ENCODE measurements around the gene MAJIN. TPM values are rescaled to one million over a fixed set of nuclear protein-coding genes. Genes with fewer than 3 reads are reported as not detected.
A peak's percentile ranks its signal among the peaks of the same experiment; 100 is the strongest.

MAJIN gene
- total RNA-seq, 2 donors from 2014 or later: not detected

DNA sequence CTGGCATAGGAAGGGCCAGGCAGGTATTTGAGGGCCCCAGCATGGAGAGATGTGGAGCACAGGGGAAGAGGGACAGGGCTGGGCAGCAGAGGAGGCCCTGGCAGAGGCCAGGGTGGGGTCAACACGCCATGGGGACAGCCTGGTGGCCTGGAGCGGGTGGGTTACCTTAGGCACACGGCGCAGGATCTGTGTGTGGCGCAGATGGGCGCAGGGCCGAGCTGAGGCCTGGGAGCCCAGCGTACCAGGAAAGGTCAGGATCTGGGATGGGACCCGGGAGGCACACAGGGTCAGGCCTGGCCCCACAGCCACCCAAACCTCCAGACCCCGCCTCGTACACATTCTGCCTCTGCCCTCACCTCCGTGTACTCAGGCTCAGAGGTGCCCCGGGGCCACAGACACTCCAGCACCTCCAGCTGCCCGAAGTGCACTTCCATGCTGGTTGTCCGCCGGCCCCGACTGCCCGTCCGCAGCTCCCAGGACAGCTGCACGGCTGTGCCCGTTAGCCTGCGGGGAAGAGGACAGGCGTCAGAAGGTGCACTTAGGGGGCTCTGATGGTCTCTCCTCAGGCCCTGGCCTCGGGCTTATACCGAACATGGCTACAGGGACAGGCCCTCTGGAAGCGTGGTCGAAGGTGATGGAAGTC is 61.3 kb downstream of the MAJIN start:
- DNase-seq (no peak), ATAC-seq (no peak)
- no peaks in the 10 kb centered on the region for H3K9me3 ChIP-seq (ENCODE audit: control insufficient read depth, low read length, poor library complexity, severe bottlenecking)
- peaks cover 9% of the 10 kb centered on the region for H3K36me3 Mint-ChIP-seq (ENCODE audit: low read depth)
- peaks cover 4% of the 10 kb centered on the region for H3K4me1 Mint-ChIP-seq
- peak overlapping the region; percentile 59 for H3K4me3 Mint-ChIP-seq
- no peak overlapping the region for H3K27ac Mint-ChIP-seq
- H3K27me3 Mint-ChIP-seq: no peaks in the 10 kb centered on the region

- ATAC-seq (no peak), DNase-seq (no peak)
- peaks cover 4% of the 10 kb centered on the region for H3K4me1 Mint-ChIP-seq
- no peak overlapping the region for H3K27ac Mint-ChIP-seq
- peaks cover 9% of the 10 kb centered on the region for H3K36me3 Mint-ChIP-seq (ENCODE audit: low read depth)
- peak overlapping the region; percentile 59 for H3K4me3 Mint-ChIP-seq
- H3K27me3 Mint-ChIP-seq: no peaks in the 10 kb centered on the region
- H3K9me3 ChIP-seq (ENCODE audit: control insufficient read depth, low read length, poor library complexity, severe bottlenecking): no peaks in the 10 kb centered on the region
These were observed 62.1 kb downstream of the MAJIN start for GRCh38 chr11:64909653-64910343.

GRCh38 chr11:64908766-64909165 is 63.1 kb downstream of the MAJIN start:
- peaks cover 9% of the 10 kb centered on the region for H3K36me3 Mint-ChIP-seq (ENCODE audit: low read depth)
- H3K4me1 Mint-ChIP-seq: peaks cover 2% of the 10 kb centered on the region
- DNase-seq (no peak), ATAC-seq (no peak)
- H3K27me3 Mint-ChIP-seq: no peaks in the 10 kb centered on the region
- no peak overlapping the region for H3K27ac Mint-ChIP-seq
- H3K9me3 ChIP-seq (ENCODE audit: control insufficient read depth, low read length, poor library complexity, severe bottlenecking): no peaks in the 10 kb centered on the region
- H3K4me3 Mint-ChIP-seq: no peak overlapping the region

- Mint-ChIP-seq H3K27me3 (no peaks in the 10 kb centered on the region), H3K4me1 (peaks cover 6% of the 10 kb centered on the region), H3K27ac (no peak overlapping the region), H3K36me3 (ENCODE audit: low read depth) (peaks cover 4% of the 10 kb centered on the region), H3K4me3 (no peak overlapping the region)
- no peak for ATAC-seq
- H3K9me3 ChIP-seq (ENCODE audit: control insufficient read depth, low read length, poor library complexity, severe bottlenecking): no peaks in the 10 kb centered on the region
- no peak for DNase-seq
These were observed 65.6 kb downstream of the MAJIN start for GRCh38 chr11:64906314-64906635.

- Mint-ChIP-seq H3K4me1 (peaks cover 6% of the 10 kb centered on the region), H3K4me3 (no peak overlapping the region), H3K36me3 (ENCODE audit: low read depth) (peaks cover 4% of the 10 kb centered on the region), H3K27me3 (no peaks in the 10 kb centered on the region), H3K27ac (no peak overlapping the region)
- H3K9me3 ChIP-seq (ENCODE audit: control insufficient read depth, low read length, poor library complexity, severe bottlenecking): no peaks in the 10 kb centered on the region
- ATAC-seq: no peak
- DNase-seq: no peak
These were observed 66.2 kb downstream of the MAJIN start for GRCh38 chr11:64905516-64906313.

DNA sequence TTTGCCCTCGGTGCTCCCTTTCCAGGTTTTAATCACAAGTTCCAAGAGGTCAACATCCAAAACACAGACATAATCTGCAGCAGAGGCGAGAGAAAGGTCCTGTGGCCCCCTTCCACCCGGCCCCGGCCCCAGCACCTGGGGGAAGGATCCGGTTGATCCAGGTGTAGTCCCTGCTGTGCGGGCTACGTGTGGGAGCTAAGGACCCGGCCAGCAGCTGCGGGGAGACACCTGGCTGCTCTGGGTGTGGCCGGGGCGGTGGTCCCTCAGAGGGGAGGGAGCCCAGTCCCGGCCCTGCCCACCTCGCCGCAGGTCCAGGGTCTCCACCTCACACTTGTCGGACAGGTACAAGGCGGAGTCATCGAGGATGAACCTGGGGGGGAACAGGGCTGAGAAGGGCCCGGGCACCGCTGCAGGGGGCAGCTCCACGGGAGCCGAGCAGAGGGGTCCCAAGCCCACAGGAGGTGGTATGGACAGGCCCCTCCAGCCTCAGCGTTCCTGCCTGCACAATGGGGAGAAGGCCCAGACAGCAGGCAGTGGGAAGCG is 68.5 kb downstream of the MAJIN start:
- DNase-seq (no peak), ATAC-seq (no peak)
- H3K4me1 Mint-ChIP-seq: peaks cover 20% of the 10 kb centered on the region
- H3K36me3 Mint-ChIP-seq (ENCODE audit: low read depth): peaks cover 6% of the 10 kb centered on the region
- no peak overlapping the region for H3K4me3 Mint-ChIP-seq
- H3K27me3 Mint-ChIP-seq: no peaks in the 10 kb centered on the region
- no peak overlapping the region for H3K27ac Mint-ChIP-seq
- no peaks in the 10 kb centered on the region for H3K9me3 ChIP-seq (ENCODE audit: control insufficient read depth, low read length, poor library complexity, severe bottlenecking)

DNA sequence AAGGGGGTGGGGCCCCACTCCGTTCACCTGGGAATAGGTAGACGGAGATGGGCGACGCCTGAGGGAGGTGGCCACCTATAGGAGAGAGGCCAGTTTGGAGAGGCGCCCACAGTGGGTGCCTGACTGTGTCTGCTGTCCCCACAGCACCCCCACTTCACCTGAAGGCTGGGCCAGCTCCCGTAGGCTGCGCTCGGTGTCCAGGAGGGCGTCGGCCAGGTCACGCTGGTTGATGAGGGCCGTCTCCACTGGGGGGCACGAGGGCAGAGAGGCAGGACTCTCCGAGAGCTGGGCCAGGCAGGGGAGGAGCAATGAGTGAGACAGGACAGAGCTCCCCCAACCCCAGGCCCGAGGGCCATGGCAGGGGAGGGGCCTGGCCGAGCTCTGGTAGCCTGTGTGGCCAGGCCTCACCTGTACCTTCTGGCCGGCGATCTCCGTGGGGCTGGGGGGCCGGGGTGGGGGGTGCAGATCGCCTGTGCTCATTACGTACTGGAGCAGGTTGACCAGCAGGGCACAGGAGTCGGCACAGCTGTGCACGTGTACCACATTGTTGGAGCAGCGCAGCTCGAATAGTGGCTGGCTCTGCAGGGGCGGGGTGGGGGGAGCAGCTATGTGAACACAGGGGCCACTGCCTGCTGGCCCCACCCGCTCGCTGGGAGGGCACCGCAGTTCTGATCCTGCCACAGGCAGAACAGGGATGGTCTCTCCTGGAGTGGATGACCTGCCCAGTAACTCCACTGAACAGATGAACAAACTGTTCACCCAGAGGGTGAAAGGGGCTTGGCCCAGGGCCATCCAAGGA is 69.6 kb downstream of the MAJIN start:
- DNase-seq (no peak), ATAC-seq (no peak)
- no peak overlapping the region for H3K4me3 Mint-ChIP-seq
- peaks cover 20% of the 10 kb centered on the region for H3K4me1 Mint-ChIP-seq
- no peaks in the 10 kb centered on the region for H3K9me3 ChIP-seq (ENCODE audit: control insufficient read depth, low read length, poor library complexity, severe bottlenecking)
- peak overlapping the region; percentile 100 for H3K27ac Mint-ChIP-seq
- no peaks in the 10 kb centered on the region for H3K27me3 Mint-ChIP-seq
- peaks cover 6% of the 10 kb centered on the region for H3K36me3 Mint-ChIP-seq (ENCODE audit: low read depth)

DNA sequence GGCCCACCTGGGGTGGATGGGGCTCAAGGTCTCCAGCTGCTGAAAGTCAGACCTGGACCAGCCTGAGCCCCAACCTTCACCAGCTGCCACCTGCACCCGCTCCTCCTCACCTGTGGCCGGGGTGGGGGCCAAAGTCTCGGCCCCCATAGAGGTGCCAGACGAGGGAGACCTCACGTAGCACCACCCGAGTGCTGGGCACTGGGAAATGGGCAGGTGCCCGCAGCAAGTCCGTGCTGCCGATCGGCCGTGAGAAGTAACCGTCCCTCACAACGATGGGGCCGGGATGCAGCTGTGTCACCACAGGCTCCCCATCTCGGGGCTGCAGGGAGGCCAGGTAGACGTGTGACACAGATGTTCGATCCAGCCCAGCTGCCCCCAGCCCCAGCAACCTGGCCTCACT is 71.1 kb downstream of the MAJIN start:
- H3K27ac Mint-ChIP-seq: peak overlapping the region; percentile 100
- peaks cover 6% of the 10 kb centered on the region for H3K36me3 Mint-ChIP-seq (ENCODE audit: low read depth)

DNA sequence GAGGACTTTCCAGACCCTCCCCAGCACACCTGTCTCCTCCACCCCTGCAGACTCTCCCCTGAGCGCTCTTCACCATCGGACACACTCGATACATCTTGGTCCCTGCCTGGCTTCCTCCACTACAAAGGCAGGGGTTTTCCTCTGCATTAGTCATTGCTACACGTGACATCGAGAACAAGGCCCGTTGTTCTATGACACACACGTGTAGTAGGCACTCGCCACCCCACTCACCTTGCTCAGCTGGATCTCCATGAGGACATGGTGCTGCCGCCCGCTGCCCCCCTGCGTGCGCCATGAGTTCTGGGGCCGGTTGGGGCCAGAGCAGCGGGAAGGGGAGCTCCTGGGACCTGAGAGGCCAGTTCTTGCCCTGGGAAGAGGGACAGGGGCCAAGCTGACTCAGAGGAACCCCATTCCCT is 71.6 kb downstream of the MAJIN start:
- H3K36me3 Mint-ChIP-seq (ENCODE audit: low read depth): peaks cover 6% of the 10 kb centered on the region
- H3K4me1 Mint-ChIP-seq: peaks cover 26% of the 10 kb centered on the region
- peak; percentile 96 for ATAC-seq
- peak; percentile 47 to 73 (median 56) for DNase-seq
- H3K27me3 Mint-ChIP-seq: no peaks in the 10 kb centered on the region
- H3K4me3 Mint-ChIP-seq: peak overlapping the region; percentile 88
- no peaks in the 10 kb centered on the region for H3K9me3 ChIP-seq (ENCODE audit: control insufficient read depth, low read length, poor library complexity, severe bottlenecking)
- H3K27ac Mint-ChIP-seq: peak overlapping the region; percentile 100

More for the DNA sequence above, 71.1 kb downstream of the MAJIN start:
- no peaks in the 10 kb centered on the region for H3K9me3 ChIP-seq (ENCODE audit: control insufficient read depth, low read length, poor library complexity, severe bottlenecking)
- ATAC-seq: no peak
- DNase-seq: no peak
- Mint-ChIP-seq H3K4me1 (peaks cover 23% of the 10 kb centered on the region), H3K27me3 (no peaks in the 10 kb centered on the region), H3K4me3 (no peak overlapping the region)

DNA sequence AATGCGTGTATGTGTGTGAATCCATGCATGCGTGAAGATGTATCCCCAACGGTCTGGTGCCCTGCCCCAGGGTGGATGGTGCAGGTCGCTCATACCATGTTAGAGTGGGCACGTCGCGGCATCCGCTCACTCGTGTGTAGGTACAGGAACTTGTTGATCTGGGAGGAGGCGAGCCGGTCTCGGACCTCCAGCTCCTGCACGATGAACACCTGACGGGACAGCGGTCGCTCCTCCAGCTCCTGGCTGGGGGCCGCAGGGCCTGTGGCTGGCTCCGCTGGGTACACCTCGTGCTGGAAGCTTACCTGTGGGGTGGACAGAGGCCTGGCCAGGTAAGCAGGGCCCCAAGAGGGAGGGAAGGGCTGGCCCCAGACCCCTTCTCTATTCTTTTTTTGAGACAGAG is 73.4 kb downstream of the MAJIN start:
- no peaks in the 10 kb centered on the region for H3K9me3 ChIP-seq (ENCODE audit: control insufficient read depth, low read length, poor library complexity, severe bottlenecking)
- Mint-ChIP-seq H3K27me3 (no peaks in the 10 kb centered on the region), H3K36me3 (ENCODE audit: low read depth) (peaks cover 6% of the 10 kb centered on the region), H3K27ac (peak overlapping the region; percentile 100), H3K4me3 (no peak overlapping the region), H3K4me1 (peaks cover 29% of the 10 kb centered on the region)
- DNase-seq (no peak), ATAC-seq (no peak)

GRCh38 chr11:64898076-64898445 is 73.8 kb downstream of the MAJIN start:
- Mint-ChIP-seq H3K36me3 (ENCODE audit: low read depth) (peaks cover 6% of the 10 kb centered on the region), H3K4me1 (peaks cover 29% of the 10 kb centered on the region), H3K27ac (peak overlapping the region; percentile 100), H3K27me3 (no peaks in the 10 kb centered on the region), H3K4me3 (no peak overlapping the region)
- H3K9me3 ChIP-seq (ENCODE audit: control insufficient read depth, low read length, poor library complexity, severe bottlenecking): no peaks in the 10 kb centered on the region
- ATAC-seq (no peak), DNase-seq (no peak)

DNA sequence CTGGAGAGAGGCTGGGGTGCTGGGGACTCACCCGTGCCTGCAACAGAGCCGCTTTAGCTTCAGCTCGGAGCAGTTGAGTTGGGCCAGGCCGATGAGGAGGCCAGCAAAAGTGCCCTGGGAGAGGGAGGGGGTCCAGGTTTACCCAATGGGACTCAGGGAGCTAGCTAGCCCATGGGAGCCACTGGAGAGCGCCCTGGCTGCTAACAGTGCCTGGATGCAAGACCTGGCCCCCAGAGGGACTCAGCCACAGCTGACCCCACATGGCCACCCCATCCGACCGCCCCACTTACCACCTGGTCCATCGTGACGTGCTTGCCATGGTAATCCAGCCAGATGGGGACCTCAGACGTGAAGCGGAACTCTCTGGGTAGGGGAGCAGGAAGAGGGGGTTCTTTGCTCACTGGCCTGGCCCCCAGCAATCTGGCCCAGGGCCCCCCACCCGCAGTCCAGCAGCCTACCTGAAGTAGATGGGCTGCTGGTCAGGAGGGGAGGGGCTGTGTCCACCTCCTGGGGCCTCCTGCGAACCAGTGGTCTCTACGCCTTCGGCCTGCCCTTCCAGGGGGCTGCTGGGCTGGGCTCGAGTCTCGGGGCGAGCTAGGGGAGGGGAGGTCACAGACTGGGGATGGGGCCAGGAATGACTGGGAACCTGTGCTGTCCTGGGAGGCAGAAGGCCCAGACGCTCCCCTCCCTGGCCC is 74.4 kb downstream of the MAJIN start:
- Mint-ChIP-seq H3K27ac (peak overlapping the region; percentile 100), H3K27me3 (no peaks in the 10 kb centered on the region), H3K4me1 (peaks cover 29% of the 10 kb centered on the region), H3K36me3 (ENCODE audit: low read depth) (peaks cover 6% of the 10 kb centered on the region), H3K4me3 (no peak overlapping the region)
- ATAC-seq: no peak
- H3K9me3 ChIP-seq (ENCODE audit: control insufficient read depth, low read length, poor library complexity, severe bottlenecking): no peaks in the 10 kb centered on the region
- no peak for DNase-seq

All from T-helper 17 cell (primary cell).